Ovary (tissue), 3 donors: Measurements from ENCODE around the gene OR2L3.

Experiments
- CTCF ChIP-seq, 3 donors: fragments of 450-650 bp in 2 of 3; fragments of 200-600 bp in 1 of 3; IDR thresholded peaks; one replicate each; pipeline versions ENCODE4 v1.5.1 to v1.8.0; 2016 to 2022; ENCODE audit warnings: antibody characterized with exemption in 3 of 3, mild to moderate bottlenecking in 1 of 3
- EP300 ChIP-seq: sonication (generic); formaldehyde crosslinking; IDR thresholded peaks from one replicate; pipeline ENCODE4 v1.6.1; 2017; ENCODE audit warnings: antibody characterized with exemption
- POLR2A ChIP-seq: fragments of 450-650 bp; IDR thresholded peaks from one replicate; pipeline ENCODE4 v1.6.1; 2017; ENCODE audit warnings: antibody characterized with exemption, mild to moderate bottlenecking, moderate library complexity
- donor health status: DM: no; HTN: no; CAD: no.

GRCh38 chr1:248013229-248013710 is 33.4 kb upstream of the OR2L3 start, which contains the start of gene OR2L5:
- no peak for TF ChIP-seq CTCF (IDR thresholded peaks at IDR 0.05)
- no peak for TF ChIP-seq EP300
- no peak for TF ChIP-seq POLR2A
